ACC112 (cell line): Measurements from ENCODE around the gene PLK5.

Source experiments
- H2AFZ ChIP-seq: fragments of 200-600 bp; sonication (generic); one replicate; pipeline ENCODE4 v1.6.0; 2017; ENCODE audit warnings: antibody characterized with exemption, low read length; ENCODE audit not compliant: unreplicated experiment
- H3K27ac ChIP-seq: fragments of 200-600 bp; sonication (generic); 2 replicates; pipeline ENCODE4 v1.5.1; 2014; ENCODE audit warnings: low read depth, mild to moderate bottlenecking, antibody characterized with exemption, low read length, moderate library complexity
- H3K27me3 ChIP-seq: fragments of 200-600 bp; sonication (generic); 2 replicates; pipeline ENCODE4 v1.6.1; 2014; ENCODE audit warnings: mild to moderate bottlenecking, antibody characterized with exemption, low read length, moderate library complexity, mixed read lengths; ENCODE audit not compliant: insufficient read depth
- H3K36me3 ChIP-seq: fragments of 200-600 bp; sonication (generic); 2 replicates; pipeline ENCODE4 v1.6.1; 2016; ENCODE audit warnings: mild to moderate bottlenecking, antibody characterized with exemption, low read length, moderate library complexity, mixed read lengths; ENCODE audit not compliant: insufficient read depth
- H3K4me1 ChIP-seq: fragments of 200-600 bp; sonication (generic); one replicate; pipeline ENCODE4 v1.6.1; 2016; ENCODE audit warnings: low read length, mixed read lengths; ENCODE audit not compliant: insufficient read depth, unreplicated experiment, control insufficient read depth
- H3K4me3 ChIP-seq: fragments of 200-600 bp; sonication (generic); 2 replicates; pipeline ENCODE4 v1.5.1; 2014; ENCODE audit warnings: mild to moderate bottlenecking, low read depth, low read length
- H3K79me2 ChIP-seq: fragments of 200-600 bp; sonication (generic); one replicate; pipeline ENCODE4 v1.6.0; 2016; ENCODE audit warnings: low read length; ENCODE audit not compliant: control insufficient read depth, unreplicated experiment, insufficient read depth

PLK5 gene

GRCh38 chr19:1503089-1503924 is 20.6 kb upstream of the PLK5 start:
- Histone ChIP-seq H3K4me1 (no peaks in the 10 kb centered on the region), H2AFZ (peak overlapping the region; percentile 38), H3K4me3 (peak overlapping the region; percentile 62), H3K27ac (no peak overlapping the region), H3K27me3 (no peaks in the 10 kb centered on the region), H3K79me2 (no peaks in the 10 kb centered on the region), H3K36me3 (no peaks in the 10 kb centered on the region)

GRCh38 chr19:1503925-1504773 is 19.7 kb upstream of the PLK5 start:
- Histone ChIP-seq H3K79me2 (no peaks in the 10 kb centered on the region), H3K27me3 (no peaks in the 10 kb centered on the region), H3K4me3 (no peak overlapping the region), H3K27ac (no peak overlapping the region), H3K36me3 (no peaks in the 10 kb centered on the region), H3K4me1 (no peaks in the 10 kb centered on the region), H2AFZ (no peak overlapping the region)

- H3K27me3 ChIP-seq: no peaks in the 10 kb centered on the region
- no peaks in the 10 kb centered on the region for H3K4me1 ChIP-seq
- H2AFZ ChIP-seq: no peak overlapping the region
- H3K79me2 ChIP-seq: no peaks in the 10 kb centered on the region
- no peak overlapping the region for H3K4me3 ChIP-seq
- H3K36me3 ChIP-seq: no peaks in the 10 kb centered on the region
- H3K27ac ChIP-seq: no peak overlapping the region
These were observed 18.9 kb upstream of the PLK5 start for GRCh38 chr19:1505012-1505411.

GRCh38 chr19:1505991-1506881 is 17.6 kb upstream of the PLK5 start:
- Histone ChIP-seq H3K27me3 (no peaks in the 10 kb centered on the region), H3K36me3 (no peaks in the 10 kb centered on the region)

GRCh38 chr19:1507192-1507660 is 16.7 kb upstream of the PLK5 start:
- Histone ChIP-seq H3K27ac (peak overlapping the region; percentile 74; the same call in 1 of the 2 replicates), H3K36me3 (no peaks in the 10 kb centered on the region), H3K4me1 (no peaks in the 10 kb centered on the region), H3K27me3 (no peaks in the 10 kb centered on the region), H2AFZ (no peak overlapping the region), H3K79me2 (no peaks in the 10 kb centered on the region), H3K4me3 (peak overlapping the region; percentile 77; the same call in 1 of the 2 replicates)

More at GRCh38 chr19:1505991-1506881, 17.6 kb upstream of the PLK5 start:
- no peaks in the 10 kb centered on the region for H3K79me2 ChIP-seq
- H3K27ac ChIP-seq: no peak overlapping the region
- no peaks in the 10 kb centered on the region for H3K4me1 ChIP-seq
- H2AFZ ChIP-seq: no peak overlapping the region
- no peak overlapping the region for H3K4me3 ChIP-seq

GRCh38 chr19:1507763-1508506 is 15.9 kb upstream of the PLK5 start:
- Histone ChIP-seq H2AFZ (no peak overlapping the region), H3K36me3 (no peaks in the 10 kb centered on the region), H3K27ac (peak overlapping the region; percentile 74), H3K79me2 (no peaks in the 10 kb centered on the region), H3K4me3 (peak overlapping the region; percentile 77), H3K27me3 (no peaks in the 10 kb centered on the region), H3K4me1 (peaks cover 3% of the 10 kb centered on the region)

- H3K36me3 ChIP-seq: no peaks in the 10 kb centered on the region
- H3K4me1 ChIP-seq: peaks cover 3% of the 10 kb centered on the region
- H3K27ac ChIP-seq: no peak overlapping the region
These were observed 15.4 kb upstream of the PLK5 start for GRCh38 chr19:1508507-1508856.

GRCh38 chr19:1509602-1510441 is 14.1 kb upstream of the PLK5 start:
- Histone ChIP-seq H3K79me2 (no peaks in the 10 kb centered on the region), H3K4me3 (no peak overlapping the region), H3K36me3 (no peaks in the 10 kb centered on the region), H3K27me3 (no peaks in the 10 kb centered on the region), H3K27ac (no peak overlapping the region), H3K4me1 (peaks cover 3% of the 10 kb centered on the region), H2AFZ (no peak overlapping the region)

More at GRCh38 chr19:1508507-1508856, 15.4 kb upstream of the PLK5 start:
- Histone ChIP-seq H3K79me2 (no peaks in the 10 kb centered on the region), H3K27me3 (no peaks in the 10 kb centered on the region), H2AFZ (no peak overlapping the region), H3K4me3 (no peak overlapping the region)

GRCh38 chr19:1510442-1510806 is 13.5 kb upstream of the PLK5 start:
- no peak overlapping the region for H3K4me3 ChIP-seq
- no peak overlapping the region for H3K27ac ChIP-seq
- H3K27me3 ChIP-seq: no peaks in the 10 kb centered on the region
- H3K4me1 ChIP-seq: peaks cover 3% of the 10 kb centered on the region
- no peaks in the 10 kb centered on the region for H3K79me2 ChIP-seq
- no peak overlapping the region for H2AFZ ChIP-seq
- H3K36me3 ChIP-seq: no peaks in the 10 kb centered on the region
